GM21367 (cell line): ENCODE data around the gene CCDC192.
"Not testable (repeated sequence)": the region's sequence is repeated elsewhere in the genome, so short reads cannot be mapped to it uniquely, and the experiment has no call there.

Source experiments
- ATAC-seq: cut with Tn5 transposase; IDR thresholded peaks from one replicate; pipeline ENCODE4 v1.9.1; 2021; ENCODE audit not compliant: unreplicated experiment

The CCDC192 gene

GRCh38 chr5:127697894-127698600, 5.1 kb upstream of the CCDC192 start:
- ATAC-seq = no peak

GRCh38 chr5:127699416-127699815, 3.8 kb upstream of the CCDC192 start:
- ATAC-seq = no peak

GRCh38 chr5:127700237-127700766, 2.9 kb upstream of the CCDC192 start:
- ATAC-seq = no peak

GRCh38 chr5:127702434-127702833, 757 bp upstream of the CCDC192 start:
- no peak for ATAC-seq

GRCh38 chr5:127705120-127705892, 2.1 kb downstream of the CCDC192 start:
- ATAC-seq = no peak

- ATAC-seq = no peak
These were observed 3.5 kb downstream of the CCDC192 start for GRCh38 chr5:127706691-127707090.

- no peak for ATAC-seq
These were observed 4.0 kb downstream of the CCDC192 start for GRCh38 chr5:127707209-127707608.

GRCh38 chr5:127713083-127713482, 9.9 kb downstream of the CCDC192 start:
- not testable (repeated sequence) for ATAC-seq

- no peak for ATAC-seq
These were observed 15.0 kb downstream of the CCDC192 start for GRCh38 chr5:127718181-127718580.

GRCh38 chr5:127723571-127723970, 20.4 kb downstream of the CCDC192 start:
- no peak for ATAC-seq

- no peak for ATAC-seq
These were observed 22.5 kb downstream of the CCDC192 start for GRCh38 chr5:127725673-127726072.

GRCh38 chr5:127732963-127733362, 29.8 kb downstream of the CCDC192 start:
- no peak for ATAC-seq

GRCh38 chr5:127739348-127739747, 36.2 kb downstream of the CCDC192 start:
- ATAC-seq = not testable (repeated sequence)

GRCh38 chr5:127739807-127740384, 36.7 kb downstream of the CCDC192 start:
- ATAC-seq = no peak

- no peak for ATAC-seq
These were observed 38.2 kb downstream of the CCDC192 start for GRCh38 chr5:127741412-127741811.

- no peak for ATAC-seq
These were observed 41.0 kb downstream of the CCDC192 start for GRCh38 chr5:127744241-127744640.

- ATAC-seq = no peak
These were observed 43.6 kb downstream of the CCDC192 start for GRCh38 chr5:127746756-127747155.

- not testable (repeated sequence) for ATAC-seq
These were observed 49.5 kb downstream of the CCDC192 start for GRCh38 chr5:127752503-127753265.

- ATAC-seq = no peak
These were observed 51.1 kb downstream of the CCDC192 start for GRCh38 chr5:127754259-127754658.

- ATAC-seq = no peak
These were observed 51.5 kb downstream of the CCDC192 start for GRCh38 chr5:127754706-127755105.

GRCh38 chr5:127757576-127757975, 54.4 kb downstream of the CCDC192 start:
- ATAC-seq = peak; percentile 75
